HL-60 (cell line): ENCODE data around the gene FARS2.

ENCODE experiments used
- DNase-seq, 2 experiments: peaks; one replicate each; pipeline ENCODE4 v3.0.0-alpha.2; 2010 to 2020; ENCODE audit warnings: low read depth in 1 of 2, low spot score in 1 of 2
- H3K27ac ChIP-seq: fragments of 250-450 bp; sonication (Bioruptor Pico); replicated peaks from 2 replicates; pipeline ENCODE4 v1.5.1; 2020; ENCODE audit warnings: mild to moderate bottlenecking, moderate library complexity
- H3K27me3 ChIP-seq: fragments of 250-450 bp; sonication (Bioruptor Pico); 2 replicates; pipeline ENCODE4 v1.5.1; 2021; ENCODE audit warnings: mild to moderate bottlenecking, moderate library complexity; ENCODE audit not compliant: insufficient read depth, poor library complexity, severe bottlenecking
- H3K4me3 ChIP-seq: replicated peaks from 2 replicates; pipeline ENCODE4 v1.5.1; 2011; ENCODE audit warnings: mild to moderate bottlenecking, control low read depth, low read length; ENCODE audit not compliant: insufficient read depth
- CTCF ChIP-seq: IDR thresholded peaks from one replicate; pipeline ENCODE4 v1.5.1; 2011; ENCODE audit warnings: low read length, control low read depth, inconsistent platforms; ENCODE audit not compliant: insufficient read depth
- GABPA ChIP-seq: IDR thresholded peaks from 2 replicates; pipeline ENCODE4 v1.6.1; 2012; ENCODE audit warnings: low read depth
- POLR2AphosphoS5 ChIP-seq: IDR thresholded peaks from 2 replicates; pipeline ENCODE4 v1.6.1; 2012; ENCODE audit warnings: low read depth
- REST ChIP-seq: IDR thresholded peaks from 2 replicates; pipeline ENCODE4 v1.6.1; 2012; ENCODE audit warnings: low read depth; ENCODE audit not compliant: insufficient replicate concordance
- SPI1 ChIP-seq: IDR thresholded peaks from 2 replicates; pipeline ENCODE4 v1.6.1; 2012; ENCODE audit warnings: low read depth, mild to moderate bottlenecking, borderline replicate concordance

The FARS2 gene

GRCh38 chr6:5674141-5674540, 412.8 kb downstream of the FARS2 start:
- Histone ChIP-seq H3K27ac (no peak overlapping the region), H3K27me3 (no peaks in the 10 kb centered on the region), H3K4me3 (no peak overlapping the region)
- DNase-seq, result no peak
- TF ChIP-seq REST, result no peak
- no peak for TF ChIP-seq GABPA
- no peak for TF ChIP-seq POLR2AphosphoS5
- TF ChIP-seq SPI1, result no peak

- TF ChIP-seq CTCF (no peak), SPI1 (no peak), POLR2AphosphoS5 (no peak), REST (no peak), GABPA (no peak)
- no peak for DNase-seq
- H3K27me3 ChIP-seq, result no peaks in the 10 kb centered on the region
- H3K4me3 ChIP-seq, result no peak overlapping the region
- H3K27ac ChIP-seq, result no peak overlapping the region
Observed at GRCh38 chr6:5674721-5675120, 413.4 kb downstream of the FARS2 start.

- Histone ChIP-seq H3K27me3 (no peaks in the 10 kb centered on the region), H3K27ac (no peak overlapping the region), H3K4me3 (no peak overlapping the region)
- TF ChIP-seq CTCF (no peak), REST (no peak), GABPA (no peak), SPI1 (no peak), POLR2AphosphoS5 (no peak)
- no peak for DNase-seq
Observed at GRCh38 chr6:5676701-5677100, 415.4 kb downstream of the FARS2 start.
